Loucy (cell line): Measurements from ENCODE around the gene EXOC2.
A peak's percentile ranks its signal among the peaks of the same experiment; 100 is the strongest.

Experiments
- H2AFZ ChIP-seq: fragments of 200-600 bp; sonication (generic); 2 replicates; pipeline ENCODE4 v1.6.0; 2016; ENCODE audit warnings: antibody characterized with exemption, mild to moderate bottlenecking, low read length, moderate library complexity
- H3F3A ChIP-seq: fragments of 200-600 bp; 2 replicates; pipeline ENCODE4 v1.6.0; 2016; ENCODE audit warnings: antibody characterized with exemption, low read depth, mild to moderate bottlenecking
- H3K27me3 ChIP-seq: fragments of 200-600 bp; sonication (generic); 2 replicates; pipeline ENCODE4 v1.6.1; 2014; ENCODE audit warnings: low read length, mild to moderate bottlenecking; ENCODE audit not compliant: insufficient read depth, poor library complexity, severe bottlenecking
- H3K36me3 ChIP-seq: fragments of 200-600 bp; sonication (generic); 2 replicates; pipeline ENCODE4 v1.6.1; 2016; ENCODE audit warnings: low read length; ENCODE audit not compliant: insufficient read depth
- H3K4me1 ChIP-seq: fragments of 200-600 bp; sonication (generic); 2 replicates; pipeline ENCODE4 v1.5.1; 2014; ENCODE audit warnings: low read length, mild to moderate bottlenecking; ENCODE audit not compliant: insufficient read depth, poor library complexity, severe bottlenecking
- H3K4me2 ChIP-seq: fragments of 200-600 bp; sonication (generic); 2 replicates; pipeline ENCODE4 v1.6.0; 2014; ENCODE audit warnings: antibody characterized with exemption, low read length, low read depth, mild to moderate bottlenecking; ENCODE audit not compliant: poor library complexity, severe bottlenecking
- H3K4me3 ChIP-seq: fragments of 200-600 bp; sonication (generic); 2 replicates; pipeline ENCODE4 v1.5.1; 2014; ENCODE audit warnings: low read length, mild to moderate bottlenecking, mixed read lengths; ENCODE audit not compliant: poor library complexity, severe bottlenecking
- H3K79me2 ChIP-seq: fragments of 200-600 bp; sonication (generic); 2 replicates; pipeline ENCODE4 v1.6.1; 2014; ENCODE audit warnings: low read length; ENCODE audit not compliant: insufficient read depth
- H3K9ac ChIP-seq: fragments of 200-600 bp; sonication (generic); 2 replicates; pipeline ENCODE4 v1.6.0; 2014; ENCODE audit warnings: mild to moderate bottlenecking, low read depth, low read length, moderate library complexity; ENCODE audit not compliant: poor library complexity, severe bottlenecking
- H3K9me2 ChIP-seq: fragments of 200-600 bp; sonication (generic); replicated peaks from 2 replicates; pipeline ENCODE4 v1.6.1; 2016; ENCODE audit warnings: low read depth, low read length, mixed read lengths
- H3K9me3 ChIP-seq: fragments of 200-600 bp; sonication (generic); 2 replicates; pipeline ENCODE4 v1.6.1; 2014; ENCODE audit warnings: mild to moderate bottlenecking, antibody characterized with exemption, low read length, low read depth; ENCODE audit not compliant: insufficient read depth
- H4K20me1 ChIP-seq: fragments of 200-600 bp; sonication (generic); 2 replicates; pipeline ENCODE4 v1.6.0; 2014; ENCODE audit warnings: antibody characterized with exemption, low read length, mild to moderate bottlenecking; ENCODE audit not compliant: insufficient read depth, poor library complexity, severe bottlenecking
- CTCF ChIP-seq: fragments of 200-600 bp; sonication (generic); conservative IDR thresholded peaks from 2 replicates; pipeline ENCODE4 v1.5.1; 2014; ENCODE audit warnings: mild to moderate bottlenecking, antibody characterized with exemption, low read length
- EZH2phosphoT487 ChIP-seq: fragments of 200-600 bp; IDR thresholded peaks from 2 replicates; pipeline ENCODE4 v1.6.1; 2018; ENCODE audit warnings: antibody characterized with exemption, mild to moderate bottlenecking, moderate library complexity, borderline replicate concordance

Gene EXOC2

GRCh38 chr6:693723-694009, 727 bp upstream of the EXOC2 start:
- H3K9ac ChIP-seq, result peak overlapping the region; percentile 83
- H3K4me1 ChIP-seq, result peaks cover 29% of the 10 kb centered on the region
- peaks cover 19% of the 10 kb centered on the region for H4K20me1 ChIP-seq
- H2AFZ ChIP-seq, result 0 out of 2 replicates have a peak overlapping the region, but pooled peaks have one; percentile 100
- no peaks in the 10 kb centered on the region for H3K27me3 ChIP-seq
- no peaks in the 10 kb centered on the region for H3F3A ChIP-seq
- H3K9me2 ChIP-seq, result no peaks in the 10 kb centered on the region
- peaks cover 39% of the 10 kb centered on the region for H3K79me2 ChIP-seq
- peak overlapping the region; percentile 89 for H3K4me2 ChIP-seq
- H3K4me3 ChIP-seq, result peak overlapping the region; percentile 98
- no peaks in the 10 kb centered on the region for H3K36me3 ChIP-seq
- TF ChIP-seq EZH2phosphoT487 (no peak), CTCF (no peak; the same call in 1 of the 2 replicates)
- no peaks in the 10 kb centered on the region for H3K9me3 ChIP-seq

DNA sequence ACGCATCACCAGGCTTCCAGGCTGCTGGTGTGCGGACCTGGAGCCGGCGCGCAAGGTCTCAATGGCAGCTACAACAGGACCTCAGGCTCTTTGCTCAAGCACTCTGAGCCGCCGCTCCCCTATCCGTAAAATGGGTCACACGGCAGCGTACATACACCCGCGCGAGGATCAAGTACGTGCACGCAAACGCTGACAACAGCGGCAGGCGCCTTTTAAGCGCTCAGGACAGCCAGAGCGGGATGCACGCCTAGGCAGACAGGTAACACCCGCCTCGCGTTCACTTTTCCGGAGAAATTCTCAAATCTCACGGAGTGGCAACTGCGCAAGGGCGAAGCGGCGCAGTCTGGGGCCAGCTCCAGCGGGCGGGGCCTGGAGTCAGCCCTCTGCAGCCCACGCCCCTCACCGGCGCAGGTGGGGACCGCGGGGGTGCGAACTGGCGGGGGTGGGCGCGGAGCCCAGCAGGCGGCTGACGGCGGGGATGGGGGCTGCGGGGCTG, 535 bp downstream of the EXOC2 start:
- Histone ChIP-seq H3K4me1 (peaks cover 35% of the 10 kb centered on the region), H3K36me3 (no peaks in the 10 kb centered on the region), H3K9me2 (no peaks in the 10 kb centered on the region), H3F3A (no peaks in the 10 kb centered on the region), H2AFZ (peak overlapping the region; percentile 100), H3K4me2 (peak overlapping the region; percentile 97), H4K20me1 (peaks cover 19% of the 10 kb centered on the region), H3K9ac (peak overlapping the region; percentile 83), H3K27me3 (no peaks in the 10 kb centered on the region), H3K9me3 (no peaks in the 10 kb centered on the region), H3K4me3 (peak overlapping the region; percentile 98), H3K79me2 (peaks cover 52% of the 10 kb centered on the region)
- no peak for TF ChIP-seq EZH2phosphoT487
- no peak for TF ChIP-seq CTCF

DNA sequence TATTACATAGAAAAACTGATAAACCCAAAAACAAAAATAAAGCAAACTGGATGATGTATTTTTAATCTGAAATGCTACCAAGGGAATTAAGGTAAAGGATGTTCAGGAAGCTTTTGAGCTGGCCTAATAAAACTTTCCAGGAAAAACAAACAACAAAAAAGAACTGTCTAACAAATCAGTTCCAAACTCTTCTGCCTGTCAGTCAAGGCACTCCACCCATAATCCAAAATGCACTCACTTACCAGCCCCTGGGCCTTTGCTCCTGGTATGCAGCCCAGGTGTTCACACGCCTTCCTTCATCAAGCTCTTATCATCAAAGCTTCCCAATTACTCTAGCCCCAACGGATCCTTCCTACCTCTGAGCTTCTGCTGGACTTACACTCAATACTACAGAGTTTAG, 3.7 kb downstream of the EXOC2 start:
- H3K9ac ChIP-seq, result no peak overlapping the region
- no peak overlapping the region for H2AFZ ChIP-seq
- TF ChIP-seq CTCF, result no peak
- no peak for TF ChIP-seq EZH2phosphoT487
- H3K4me2 ChIP-seq, result peak overlapping the region; percentile 97
- peaks cover 24% of the 10 kb centered on the region for H4K20me1 ChIP-seq
- no peaks in the 10 kb centered on the region for H3F3A ChIP-seq
- peaks cover 72% of the 10 kb centered on the region for H3K79me2 ChIP-seq
- H3K27me3 ChIP-seq, result no peaks in the 10 kb centered on the region
- no peaks in the 10 kb centered on the region for H3K9me2 ChIP-seq
- no peaks in the 10 kb centered on the region for H3K36me3 ChIP-seq
- H3K4me3 ChIP-seq, result no peak overlapping the region
- H3K9me3 ChIP-seq, result no peaks in the 10 kb centered on the region
- H3K4me1 ChIP-seq, result peaks cover 52% of the 10 kb centered on the region
